NB4 (cell line): Measurements from ENCODE around the gene OOSP2.

Experiments
- DNase-seq: peaks from one replicate; pipeline ENCODE4 v3.0.0; 2010; ENCODE audit warnings: low read depth
- H3K4me3 ChIP-seq: one replicate; pipeline ENCODE4 v1.5.1; 2011; ENCODE audit warnings: mild to moderate bottlenecking, low read depth, low read length, moderate library complexity
- CTCF ChIP-seq: IDR thresholded peaks from one replicate; pipeline ENCODE4 v1.5.1; 2012; ENCODE audit warnings: low read depth, low read length
- MAX ChIP-seq: IDR thresholded peaks from 2 replicates; pipeline ENCODE4 v1.6.1; 2011; ENCODE audit warnings: low read depth, low read length
- MYC ChIP-seq: IDR thresholded peaks from 2 replicates; pipeline ENCODE4 v1.6.1; 2011; ENCODE audit warnings: low read depth, low read length
- POLR2A ChIP-seq: IDR thresholded peaks from 2 replicates; pipeline ENCODE4 v1.6.1; 2011; ENCODE audit warnings: mild to moderate bottlenecking; ENCODE audit not compliant: insufficient read length; ENCODE audit errors: extremely low read depth

The OOSP2 gene

GRCh38 chr11:60077216-60077817 lies 37.1 kb downstream of the OOSP2 start:
- peak; percentile 63 for DNase-seq
- TF ChIP-seq POLR2A, result no peak
- TF ChIP-seq CTCF, result no peak
- TF ChIP-seq MAX, result no peak
- TF ChIP-seq MYC, result no peak
- no peak overlapping the region for H3K4me3 ChIP-seq

- H3K4me3 ChIP-seq, result no peak overlapping the region
- TF ChIP-seq MAX, result no peak
- no peak for TF ChIP-seq POLR2A
- no peak for TF ChIP-seq CTCF
- DNase-seq, result peak; percentile 90
Observed at GRCh38 chr11:60077981-60078380, 37.8 kb downstream of the OOSP2 start.

GRCh38 chr11:60078745-60079144 lies 38.5 kb downstream of the OOSP2 start:
- peak; percentile 21 for DNase-seq
- H3K4me3 ChIP-seq, result no peak overlapping the region
- TF ChIP-seq MAX (no peak), MYC (no peak), CTCF (no peak), POLR2A (no peak)

GRCh38 chr11:60080535-60080934 lies 40.3 kb downstream of the OOSP2 start:
- TF ChIP-seq POLR2A (no peak), CTCF (no peak), MYC (no peak)
- DNase-seq, result no peak
- H3K4me3 ChIP-seq, result no peak overlapping the region

- no peak for DNase-seq
- no peak overlapping the region for H3K4me3 ChIP-seq
- no peak for TF ChIP-seq MYC
- no peak for TF ChIP-seq CTCF
- no peak for TF ChIP-seq POLR2A
- no peak for TF ChIP-seq MAX
Observed at GRCh38 chr11:60084631-60085273, 44.5 kb downstream of the OOSP2 start.
